Endothelial cell of umbilical vein (primary cell): ENCODE data around the gene CERS3. TPM values are rescaled to one million over a fixed set of nuclear protein-coding genes. Genes with fewer than 3 reads are reported as not detected.

Experiments
- BruUV-seq: library from RNA; stranded (reverse); fragments of 400-500 nt; replicated peaks from 2 replicates; lab custom pipeline; 2021; lab: Mats Ljungman, UMichigan
- CTCF ChIA-PET: fragments of 300-600, 350-600 bp; sonication (Branson Sonifier 250); formaldehyde crosslinking; loops from one replicate; lab custom pipeline; 2021; ENCODE audit warnings: antibody characterized with exemption, inconsistent platforms; lab: Charles Lee
- POLR2A ChIA-PET: fragments of 300-600, 350-600 bp; sonication (Branson Sonifier 250); formaldehyde crosslinking; loops from one replicate; lab custom pipeline; 2021; ENCODE audit warnings: antibody characterized with exemption, inconsistent platforms; lab: Charles Lee
- DNase-seq: peaks from one replicate; pipeline ENCODE4 v3.0.0-alpha.2; 2011; ENCODE audit warnings: low read depth, low spot score
- FAIRE-seq: peaks from 2 replicates; lab custom pipeline; 2011; peaks lifted over from hg19 to GRCh38; lab: Jason Lieb, UNC
- H2AFZ ChIP-seq: 2 replicates; pipeline ENCODE4 v1.6.0; 2012; ENCODE audit warnings: low read depth, low read length, control low read depth, inconsistent platforms
- H3K27ac ChIP-seq: 2 replicates; pipeline ENCODE4 v1.5.1; 2011; ENCODE audit warnings: low read depth, mild to moderate bottlenecking, control low read depth, low read length, moderate library complexity; ENCODE audit not compliant: insufficient read depth
- H3K27me3 ChIP-seq, 2 experiments: 2 replicates each; pipeline versions ENCODE4 v1.6.0 to v1.6.1; 2011; ENCODE audit warnings: low read length in 2 of 2, mixed read lengths in 1 of 2; ENCODE audit not compliant: control insufficient read depth in 2 of 2, insufficient read depth in 2 of 2
- H3K36me3 ChIP-seq, 2 experiments: 2 replicates in 1 of 2; 3 replicates in 1 of 2; pipeline ENCODE4 v1.5.1; 2011; ENCODE audit warnings: low read length in 2 of 2, mild to moderate bottlenecking in 1 of 2, moderate library complexity in 1 of 2; ENCODE audit not compliant: control insufficient read depth in 2 of 2, insufficient read depth in 2 of 2; ENCODE audit errors: extremely low read depth in 1 of 2
- H3K4me1 ChIP-seq: 3 replicates; pipeline ENCODE4 v1.5.1; 2011; ENCODE audit warnings: mild to moderate bottlenecking, low read length; ENCODE audit not compliant: control insufficient read depth, insufficient read depth; ENCODE audit errors: extremely low read depth
- H3K4me2 ChIP-seq: 2 replicates; pipeline ENCODE4 v1.6.1; 2011; ENCODE audit warnings: low read length, control low read depth, mixed read lengths; ENCODE audit not compliant: insufficient read depth
- H3K4me3 ChIP-seq, 3 experiments: fragments of 200-600 bp in 1 of 3; sonication (generic), shearing (Covaris generic) in 1 of 3; replicated peaks in 1 of 3; 2 replicates each; pipeline ENCODE4 v1.5.1; 2011 to 2016; ENCODE audit warnings: control low read depth in 3 of 3, low read length in 3 of 3, mild to moderate bottlenecking in 2 of 3, inconsistent platforms in 1 of 3, low read depth in 1 of 3, moderate library complexity in 1 of 3; ENCODE audit not compliant: insufficient read depth in 1 of 3
- H3K79me2 ChIP-seq: 2 replicates; pipeline ENCODE4 v1.6.0; 2012; ENCODE audit warnings: low read length, inconsistent platforms; ENCODE audit not compliant: control insufficient read depth, insufficient read depth
- H3K9ac ChIP-seq: replicated peaks from 2 replicates; pipeline ENCODE3; 2011; ENCODE audit warnings: low read length, control low read depth; ENCODE audit not compliant: insufficient read depth; ENCODE audit errors: extremely low read depth
- H3K9me1 ChIP-seq: replicated peaks from 3 replicates; pipeline ENCODE4 v1.6.0; 2011; ENCODE audit warnings: mild to moderate bottlenecking, low read length; ENCODE audit not compliant: control insufficient read depth, insufficient read depth; ENCODE audit errors: extremely low read depth
- H3K9me3 ChIP-seq: replicated peaks from 2 replicates; pipeline ENCODE4 v1.5.1; 2012; ENCODE audit warnings: low read length, inconsistent platforms; ENCODE audit not compliant: control insufficient read depth, insufficient read depth
- H4K20me1 ChIP-seq: replicated peaks from 2 replicates; pipeline ENCODE3; 2011; ENCODE audit warnings: mild to moderate bottlenecking, low read length; ENCODE audit not compliant: control insufficient read depth, insufficient read depth; ENCODE audit errors: extremely low read depth
- CTCF ChIP-seq, 2 donors: IDR thresholded peaks; 1 replicate in 1 of 2; 2 replicates in 1 of 2; pipeline ENCODE4 v1.5.1; 2011; ENCODE audit warnings: low read length in 2 of 2, mild to moderate bottlenecking in 2 of 2, moderate library complexity in 2 of 2, control low read depth in 1 of 2, inconsistent platforms in 1 of 2, low read depth in 1 of 2; ENCODE audit not compliant: insufficient read depth in 1 of 2; ENCODE audit errors: extremely low read depth in 1 of 2
- EZH2 ChIP-seq: IDR thresholded peaks from 2 replicates; pipeline ENCODE4 v1.6.1; 2012; ENCODE audit warnings: borderline replicate concordance, low read depth, mild to moderate bottlenecking, moderate library complexity, low read length, inconsistent platforms; ENCODE audit not compliant: severe bottlenecking
- FOS ChIP-seq: IDR thresholded peaks from 2 replicates; pipeline ENCODE4 v1.6.1; 2011; ENCODE audit warnings: mild to moderate bottlenecking, low read length, moderate library complexity, borderline replicate concordance; ENCODE audit not compliant: insufficient read depth
- GATA2 ChIP-seq: IDR thresholded peaks from 2 replicates; pipeline ENCODE4 v1.7.0; 2011; ENCODE audit warnings: low read depth, mild to moderate bottlenecking, moderate library complexity, mixed read lengths, low read length; ENCODE audit not compliant: insufficient read length, insufficient read depth
- JUN ChIP-seq: IDR thresholded peaks from 2 replicates; pipeline ENCODE4 v1.6.1; 2011; ENCODE audit warnings: borderline replicate concordance, low read depth; ENCODE audit not compliant: insufficient read length, insufficient read depth
- MAX ChIP-seq: IDR thresholded peaks from 2 replicates; pipeline ENCODE4 v1.6.1; 2011; ENCODE audit not compliant: insufficient read depth, insufficient read length
- MYC ChIP-seq: IDR thresholded peaks from one replicate; pipeline ENCODE4 v1.6.1; 2011; ENCODE audit warnings: mild to moderate bottlenecking, low read depth, low read length
- POLR2A ChIP-seq: IDR thresholded peaks from 2 replicates; pipeline ENCODE4 v1.6.1; 2012; ENCODE audit warnings: low read depth, mild to moderate bottlenecking, control low read depth, low read length
- POLR2AphosphoS5 ChIP-seq: IDR thresholded peaks from 2 replicates; pipeline ENCODE4 v1.6.1; 2012; ENCODE audit warnings: low read depth, mild to moderate bottlenecking, control low read depth, low read length, moderate library complexity; ENCODE audit not compliant: insufficient read depth
- dilution Hi-C: fragments of 300-500 bp; cut with MboI; formaldehyde crosslinking; loops from one replicate; pipeline ENCODE4 v1.15.0; 2019; ENCODE audit warnings: low sequenced_read_pairs; ENCODE audit not compliant: extremely low pct_ligation_motif_present
- intact Hi-C: fragments of 100-400 bp; cut with micrococcal nuclease; formaldehyde crosslinking; loops from one replicate; pipeline ENCODE4 v1.10.0; 2022
- polyA plus RNA-seq, 4 experiments: library from polyadenylated mRNA; depleted of rRNA in 3 of 4; stranded (reverse) in 3 of 4; unstranded in 1 of 4; fragments of >200 nt; gene quantifications; 2 replicates each; pipeline versions ENCODE4 v1.2.1 to v1.2.3, GENCODE V29; 2011 to 2012; ENCODE audit warnings: missing spikeins in 1 of 4
- total RNA-seq: library from RNA; stranded (reverse); gene quantifications from 2 replicates; pipeline ENCODE4 v1.2.3, GENCODE V29; 2021

The CERS3 gene
- total and polyA plus RNA-seq, 2 donors (not counting 3 experiments of a cell fraction or from before 2014, with no cell fraction given), result not detected

- DNase-seq, result no peak
- no peak for FAIRE-seq
- no peaks in the 10 kb centered on the region for H3K79me2 ChIP-seq
- intact Hi-C loops, result no loop called here
- POLR2A ChIA-PET, result no interaction called here
- no peaks in the 10 kb centered on the region for H3K9me3 ChIP-seq
- CTCF ChIA-PET, result no interaction called here
- H3K36me3 ChIP-seq, result no peaks in the 10 kb centered on the region
- H3K4me1 ChIP-seq, result no peaks in the 10 kb centered on the region
- no TSS peak for BruUV-seq
- no peak overlapping the region for H3K4me3 ChIP-seq
- dilution Hi-C loops, result no loop called here
- no peaks in the 10 kb centered on the region for H3K27me3 ChIP-seq
- H3K9me1 ChIP-seq, result no peaks in the 10 kb centered on the region
- H3K27ac ChIP-seq, result no peak overlapping the region
- H2AFZ ChIP-seq, result no peak overlapping the region
- TF ChIP-seq MYC (no peak), GATA2 (no peak), EZH2 (no peak), FOS (no peak), POLR2AphosphoS5 (no peak), JUN (no peak), MAX (no peak), POLR2A (no peak), CTCF (IDR thresholded peaks at IDR 0.05; ENCODE audit: extremely low read depth in 1 of 2, insufficient read depth in 1 of 2, low read depth in 1 of 2, low read length in 2 of 2) (no peak)
- no peaks in the 10 kb centered on the region for H4K20me1 ChIP-seq
- H3K9ac ChIP-seq, result no peak overlapping the region
- no peak overlapping the region for H3K4me2 ChIP-seq
These were observed 56.8 kb downstream of the CERS3 start for GRCh38 chr15:100471933-100472332.
